Effector memory CD8-positive, alpha-beta T cell (primary cell): ENCODE measurements around the gene FERMT1.

ENCODE experiments used
- ATAC-seq: fragments of 150-1000 bp; cut with Tn5 transposase; replicated peaks from 2 replicates; pipeline ENCODE4 v1.10.0; 2021; ENCODE audit warnings: mild to moderate bottlenecking, moderate library complexity
- DNase-seq, 3 experiments: peaks; one replicate each; pipeline ENCODE4 v3.0.0; 2021
- H3K27ac Mint-ChIP-seq, 2 donors: one replicate each; pipeline ENCODE4 v1.8.0; 2022; ENCODE audit warnings: mild to moderate bottlenecking in 2 of 2, mixed read lengths in 2 of 2, moderate library complexity in 2 of 2
- H3K27me3 Mint-ChIP-seq, 2 donors: one replicate each; pipeline ENCODE4 v1.8.0; 2022; ENCODE audit warnings: mixed read lengths in 2 of 2
- H3K36me3 Mint-ChIP-seq: one replicate; pipeline ENCODE4 v1.8.0; 2022; ENCODE audit warnings: mild to moderate bottlenecking, moderate library complexity, mixed read lengths; ENCODE audit not compliant: insufficient read depth
- H3K4me1 Mint-ChIP-seq, 2 donors: one replicate each; pipeline ENCODE4 v1.8.0; 2022; ENCODE audit warnings: low read depth in 2 of 2, mixed read lengths in 2 of 2
- H3K4me3 Mint-ChIP-seq, 2 donors: one replicate each; pipeline ENCODE4 v1.8.0; 2022; ENCODE audit warnings: mild to moderate bottlenecking in 2 of 2, mixed read lengths in 2 of 2, moderate library complexity in 2 of 2
- H3K9me3 Mint-ChIP-seq, 2 donors: one replicate each; pipeline ENCODE4 v1.8.0; 2022; ENCODE audit warnings: mixed read lengths in 2 of 2
- total RNA-seq, 9 experiments: gene quantifications; one replicate each; lab custom pipeline; 2026; lab: John Stamatoyannopoulos, UW

The FERMT1 gene
- 0 to 0.42 (median 0.13) reads per million in 9 experiments for total RNA-seq

- H3K27ac Mint-ChIP-seq = no peak within 1 kb of the TSS
- H3K27me3 Mint-ChIP-seq = peaks cover 59 to 64% of the 10 kb centered on the region in 2 donors
- ATAC-seq = no peak
- peak within 1 kb of the TSS; percentile 32 to 64 for H3K4me3 Mint-ChIP-seq
- H3K4me1 Mint-ChIP-seq = peaks cover 4 to 8% of the 10 kb centered on the region in 2 donors
- H3K36me3 Mint-ChIP-seq = peaks cover 2% of the 10 kb centered on the region
- no peaks in the 10 kb centered on the region for H3K9me3 Mint-ChIP-seq
- no peak for DNase-seq
Observed at GRCh38 chr20:6122873-6123648, at the start of gene FERMT1. FERMT1 (minus strand) TSS chr20:6123030; CDS start chr20:6119554, 3,476 bp downstream.

GRCh38 chr20:6169251-6169650 is 46.4 kb upstream of the FERMT1 start:
- Mint-ChIP-seq H3K27ac (no peak overlapping the region), H3K4me3 (no peak overlapping the region), H3K9me3 (peaks cover 0 to 3% of the 10 kb centered on the region in 2 donors), H3K4me1 (no peaks in the 10 kb centered on the region), H3K27me3 (peaks cover 8 to 11% of the 10 kb centered on the region in 2 donors), H3K36me3 (no peaks in the 10 kb centered on the region)
- ATAC-seq = no peak
- DNase-seq = no peak

GRCh38 chr20:6168204-6168603 is 45.4 kb upstream of the FERMT1 start:
- ATAC-seq = no peak
- no peak for DNase-seq
- Mint-ChIP-seq H3K9me3 (peaks cover 0 to 3% of the 10 kb centered on the region in 2 donors), H3K27ac (no peak overlapping the region), H3K4me1 (no peaks in the 10 kb centered on the region), H3K4me3 (no peak overlapping the region), H3K36me3 (no peaks in the 10 kb centered on the region), H3K27me3 (peaks cover 15% of the 10 kb centered on the region in 2 donors)

- ATAC-seq (no peak), DNase-seq (no peak)
- H3K9me3 Mint-ChIP-seq = no peaks in the 10 kb centered on the region
- no peak overlapping the region for H3K4me3 Mint-ChIP-seq
- H3K36me3 Mint-ChIP-seq = no peaks in the 10 kb centered on the region
- no peaks in the 10 kb centered on the region for H3K4me1 Mint-ChIP-seq
- H3K27ac Mint-ChIP-seq = no peak overlapping the region
- H3K27me3 Mint-ChIP-seq = peaks cover 43% of the 10 kb centered on the region in 2 donors
Observed at GRCh38 chr20:6165346-6165745, 42.5 kb upstream of the FERMT1 start.

- Mint-ChIP-seq H3K4me3 (no peak overlapping the region), H3K4me1 (no peaks in the 10 kb centered on the region), H3K9me3 (no peaks in the 10 kb centered on the region), H3K36me3 (no peaks in the 10 kb centered on the region), H3K27ac (no peak overlapping the region), H3K27me3 (peaks cover 46% of the 10 kb centered on the region in 2 donors)
- ATAC-seq = no peak
- DNase-seq = no peak
Observed at GRCh38 chr20:6164421-6165341, 41.9 kb upstream of the FERMT1 start.

- Mint-ChIP-seq H3K4me1 (no peaks in the 10 kb centered on the region), H3K27ac (no peak overlapping the region), H3K36me3 (no peaks in the 10 kb centered on the region), H3K9me3 (peaks cover 2 to 10% of the 10 kb centered on the region in 2 donors), H3K27me3 (peaks cover 46 to 62% of the 10 kb centered on the region in 2 donors), H3K4me3 (no peak overlapping the region)
- DNase-seq (no peak), ATAC-seq (no peak)
Observed at GRCh38 chr20:6160736-6161135, 37.9 kb upstream of the FERMT1 start.

GRCh38 chr20:6157345-6157744 is 34.5 kb upstream of the FERMT1 start:
- Mint-ChIP-seq H3K27me3 (peaks cover 51 to 56% of the 10 kb centered on the region in 2 donors), H3K4me1 (no peaks in the 10 kb centered on the region), H3K4me3 (no peak overlapping the region), H3K36me3 (no peaks in the 10 kb centered on the region), H3K9me3 (peaks cover 2 to 10% of the 10 kb centered on the region in 2 donors), H3K27ac (no peak overlapping the region)
- ATAC-seq (no peak), DNase-seq (no peak)

- H3K4me3 Mint-ChIP-seq = no peak overlapping the region
- no peaks in the 10 kb centered on the region for H3K4me1 Mint-ChIP-seq
- ATAC-seq (no peak), DNase-seq (no peak)
- H3K27ac Mint-ChIP-seq = no peak overlapping the region
- peaks cover 2 to 10% of the 10 kb centered on the region in 2 donors for H3K9me3 Mint-ChIP-seq
- no peaks in the 10 kb centered on the region for H3K36me3 Mint-ChIP-seq
- H3K27me3 Mint-ChIP-seq = peaks cover 38 to 52% of the 10 kb centered on the region in 2 donors
Observed at GRCh38 chr20:6152777-6153176, 29.9 kb upstream of the FERMT1 start.

- H3K4me1 Mint-ChIP-seq = no peaks in the 10 kb centered on the region
- ATAC-seq (no peak), DNase-seq (no peak)
- H3K27ac Mint-ChIP-seq = no peak overlapping the region
- no peaks in the 10 kb centered on the region for H3K9me3 Mint-ChIP-seq
- H3K27me3 Mint-ChIP-seq = peaks cover 26 to 34% of the 10 kb centered on the region in 2 donors
- H3K36me3 Mint-ChIP-seq = no peaks in the 10 kb centered on the region
- no peak overlapping the region for H3K4me3 Mint-ChIP-seq
Observed at GRCh38 chr20:6148073-6148472, 25.2 kb upstream of the FERMT1 start.

- no peak overlapping the region for H3K27ac Mint-ChIP-seq
- H3K9me3 Mint-ChIP-seq = no peaks in the 10 kb centered on the region
- H3K4me3 Mint-ChIP-seq = no peak overlapping the region
- H3K4me1 Mint-ChIP-seq = no peaks in the 10 kb centered on the region
- H3K27me3 Mint-ChIP-seq = peaks cover 4 to 13% of the 10 kb centered on the region in 2 donors
- DNase-seq = peak; percentile 28 to 37 (median 29)
- H3K36me3 Mint-ChIP-seq = no peaks in the 10 kb centered on the region
- no peak for ATAC-seq
Observed at GRCh38 chr20:6142348-6142993, 19.6 kb upstream of the FERMT1 start.

- Mint-ChIP-seq H3K4me1 (no peaks in the 10 kb centered on the region), H3K9me3 (no peaks in the 10 kb centered on the region), H3K36me3 (no peaks in the 10 kb centered on the region), H3K27me3 (peaks cover 14 to 23% of the 10 kb centered on the region in 2 donors), H3K27ac (no peak overlapping the region), H3K4me3 (no peak overlapping the region)
- ATAC-seq (no peak), DNase-seq (no peak)
Observed at GRCh38 chr20:6140947-6141346, 18.1 kb upstream of the FERMT1 start.

GRCh38 chr20:6135347-6135746 is 12.5 kb upstream of the FERMT1 start:
- H3K27ac Mint-ChIP-seq = no peak overlapping the region
- ATAC-seq = no peak
- peaks cover 47 to 62% of the 10 kb centered on the region in 2 donors for H3K27me3 Mint-ChIP-seq
- no peak overlapping the region for H3K4me3 Mint-ChIP-seq
- H3K4me1 Mint-ChIP-seq = no peaks in the 10 kb centered on the region
- no peaks in the 10 kb centered on the region for H3K36me3 Mint-ChIP-seq
- H3K9me3 Mint-ChIP-seq = no peaks in the 10 kb centered on the region
- no peak for DNase-seq

- H3K36me3 Mint-ChIP-seq = no peaks in the 10 kb centered on the region
- no peaks in the 10 kb centered on the region for H3K4me1 Mint-ChIP-seq
- peaks cover 44 to 62% of the 10 kb centered on the region in 2 donors for H3K27me3 Mint-ChIP-seq
- DNase-seq (no peak), ATAC-seq (no peak)
- H3K9me3 Mint-ChIP-seq = no peaks in the 10 kb centered on the region
- no peak overlapping the region for H3K27ac Mint-ChIP-seq
- no peak overlapping the region for H3K4me3 Mint-ChIP-seq
Observed at GRCh38 chr20:6134592-6134991, 11.8 kb upstream of the FERMT1 start.
